ENCODE results near the gene SCLY.

SCLY gene

DNA sequence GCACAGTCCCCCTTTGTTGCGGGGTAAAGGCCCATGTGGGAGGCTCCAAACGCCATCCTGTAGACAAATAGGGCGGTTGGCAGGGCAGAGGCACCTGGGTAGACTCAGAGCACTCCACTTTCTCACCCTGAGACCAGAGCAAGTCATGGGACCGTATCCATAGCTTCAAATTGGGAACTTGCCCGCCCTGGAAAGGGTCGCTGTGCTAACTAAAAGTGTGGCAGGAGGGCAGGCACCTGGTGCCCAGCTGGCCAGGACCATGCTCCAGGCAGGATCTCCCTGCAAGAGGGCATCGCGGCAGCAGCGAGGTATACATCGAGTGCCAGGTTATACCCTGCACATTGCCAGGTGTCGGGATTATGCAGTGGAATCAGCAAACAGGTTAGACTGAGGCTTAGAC, 20.8 kb upstream of the SCLY start:
- H3K4me3 ChIP-seq (ENCODE audit: low read length) = no peak overlapping the region
- TF ChIP-seq, protein P1, sequence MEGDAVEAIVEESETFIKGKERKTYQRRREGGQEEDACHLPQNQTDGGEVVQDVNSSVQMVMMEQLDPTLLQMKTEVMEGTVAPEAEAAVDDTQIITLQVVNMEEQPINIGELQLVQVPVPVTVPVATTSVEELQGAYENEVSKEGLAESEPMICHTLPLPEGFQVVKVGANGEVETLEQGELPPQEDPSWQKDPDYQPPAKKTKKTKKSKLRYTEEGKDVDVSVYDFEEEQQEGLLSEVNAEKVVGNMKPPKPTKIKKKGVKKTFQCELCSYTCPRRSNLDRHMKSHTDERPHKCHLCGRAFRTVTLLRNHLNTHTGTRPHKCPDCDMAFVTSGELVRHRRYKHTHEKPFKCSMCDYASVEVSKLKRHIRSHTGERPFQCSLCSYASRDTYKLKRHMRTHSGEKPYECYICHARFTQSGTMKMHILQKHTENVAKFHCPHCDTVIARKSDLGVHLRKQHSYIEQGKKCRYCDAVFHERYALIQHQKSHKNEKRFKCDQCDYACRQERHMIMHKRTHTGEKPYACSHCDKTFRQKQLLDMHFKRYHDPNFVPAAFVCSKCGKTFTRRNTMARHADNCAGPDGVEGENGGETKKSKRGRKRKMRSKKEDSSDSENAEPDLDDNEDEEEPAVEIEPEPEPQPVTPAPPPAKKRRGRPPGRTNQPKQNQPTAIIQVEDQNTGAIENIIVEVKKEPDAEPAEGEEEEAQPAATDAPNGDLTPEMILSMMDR (conservative IDR thresholded peaks at IDR 0.05; ENCODE audit: low read length) = no peak
- DNase-seq (ENCODE audit: low read depth) = no peak

DNA sequence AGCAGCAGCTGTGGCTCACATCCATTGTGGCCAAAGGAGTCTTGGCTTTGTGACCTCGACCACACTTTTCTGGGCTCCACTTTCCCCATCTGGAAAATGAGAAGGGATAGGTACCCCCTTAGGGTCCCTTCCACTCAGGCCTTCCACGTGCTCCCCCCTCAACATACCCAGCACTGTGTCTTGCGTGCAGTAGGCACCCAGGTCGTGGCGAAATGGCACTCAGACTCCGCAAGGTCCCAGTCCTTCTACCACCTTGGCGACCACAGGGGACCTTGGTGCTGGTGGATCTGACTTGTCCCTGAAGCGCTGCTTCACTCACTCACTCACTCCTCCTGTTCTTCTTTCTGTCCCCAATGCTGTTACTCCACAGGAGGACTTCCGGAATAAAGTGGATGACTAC, 19.9 kb upstream of the SCLY start:
- no peak overlapping the region for H3K4me3 ChIP-seq (ENCODE audit: low read length)
- TF ChIP-seq, protein P1 (conservative IDR thresholded peaks at IDR 0.05; ENCODE audit: low read length) = no peak
- no peak for DNase-seq (ENCODE audit: low read depth)

DNA sequence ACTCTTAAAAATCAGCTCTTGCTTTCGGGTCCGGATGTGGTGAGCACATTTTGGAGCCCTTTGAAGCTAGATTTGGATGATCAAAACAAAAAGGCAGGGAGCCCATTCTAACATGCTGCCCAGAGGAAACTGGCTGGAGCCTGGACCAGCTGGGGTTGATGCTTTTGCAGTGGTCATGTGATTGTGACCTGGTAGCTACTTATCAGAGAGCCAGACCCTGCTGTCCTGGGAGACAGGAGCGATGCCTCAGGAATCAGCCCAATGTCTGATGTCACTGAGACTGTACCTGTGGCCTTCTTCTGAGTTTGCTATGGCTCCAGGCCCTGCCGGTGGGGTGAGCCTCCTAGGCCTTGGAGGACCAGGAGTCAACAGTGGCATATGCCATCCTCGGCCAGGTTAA, 18.7 kb upstream of the SCLY start:
- H3K4me3 ChIP-seq (ENCODE audit: low read length) = no peak overlapping the region
- DNase-seq (ENCODE audit: low read depth) = no peak
- TF ChIP-seq, protein P1 (conservative IDR thresholded peaks at IDR 0.05; ENCODE audit: low read length) = no peak

DNA sequence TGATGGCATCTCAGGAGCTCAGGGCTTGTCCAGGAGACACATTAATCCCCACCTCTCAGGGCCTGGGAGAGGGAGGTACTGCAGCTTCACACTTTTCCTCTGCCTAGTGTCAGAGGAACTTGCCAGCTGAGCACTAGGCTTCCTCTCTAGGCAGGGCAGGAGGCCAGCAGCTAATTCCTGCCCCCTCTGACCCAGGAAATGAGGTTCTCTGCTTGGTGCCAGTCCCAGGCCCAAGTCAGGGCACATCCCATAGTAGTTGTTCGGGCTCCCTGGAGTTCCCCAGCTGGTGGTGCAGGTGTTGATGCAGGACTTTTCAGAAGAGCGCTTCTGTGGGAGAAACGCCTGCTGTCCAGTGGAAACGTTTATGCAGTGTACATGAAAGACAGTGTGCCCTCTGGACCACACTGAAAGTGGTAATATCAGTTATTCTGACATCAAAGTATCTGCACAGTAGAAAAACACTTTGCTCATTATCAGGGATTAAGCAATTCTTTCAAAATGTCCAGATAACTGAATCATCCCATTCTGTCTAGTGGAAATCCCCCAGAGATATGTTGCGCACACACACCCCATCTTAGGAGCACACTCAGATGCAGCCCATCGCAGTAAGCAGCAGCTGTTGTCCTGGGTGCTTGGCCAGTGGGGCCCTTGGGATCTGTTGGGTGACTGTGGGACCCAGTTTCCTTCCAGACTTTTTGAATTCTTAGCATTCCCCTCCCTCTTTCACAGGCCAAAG, 17.8 kb upstream of the SCLY start:
- TF ChIP-seq, protein P1 (conservative IDR thresholded peaks at IDR 0.05; ENCODE audit: low read length) = no peak
- DNase-seq (ENCODE audit: low read depth) = no peak
- H3K4me3 ChIP-seq (ENCODE audit: low read length) = no peak overlapping the region

DNA sequence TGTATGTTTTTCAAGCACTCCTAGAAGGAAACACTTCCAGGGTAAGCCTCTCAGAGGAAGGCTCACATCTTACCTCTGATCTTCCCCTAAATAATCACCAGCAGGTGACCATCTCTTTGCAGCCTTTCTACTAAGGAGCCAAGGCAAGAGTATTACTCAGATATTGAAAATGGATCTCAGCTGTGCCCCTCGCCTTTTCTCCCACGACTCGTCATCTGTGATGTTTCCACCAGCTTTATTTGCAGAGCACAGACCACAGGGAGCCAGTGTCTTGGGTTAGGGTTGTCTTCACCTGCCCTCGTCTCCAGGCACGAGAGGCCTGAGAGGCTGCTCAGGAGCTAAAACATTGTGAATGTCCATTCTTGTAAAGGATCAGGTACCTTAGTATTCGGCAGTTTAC, 16.9 kb upstream of the SCLY start:
- TF ChIP-seq, protein P1 (conservative IDR thresholded peaks at IDR 0.05; ENCODE audit: low read length) = no peak
- DNase-seq (ENCODE audit: low read depth) = no peak
- no peak overlapping the region for H3K4me3 ChIP-seq (ENCODE audit: low read length)

DNA sequence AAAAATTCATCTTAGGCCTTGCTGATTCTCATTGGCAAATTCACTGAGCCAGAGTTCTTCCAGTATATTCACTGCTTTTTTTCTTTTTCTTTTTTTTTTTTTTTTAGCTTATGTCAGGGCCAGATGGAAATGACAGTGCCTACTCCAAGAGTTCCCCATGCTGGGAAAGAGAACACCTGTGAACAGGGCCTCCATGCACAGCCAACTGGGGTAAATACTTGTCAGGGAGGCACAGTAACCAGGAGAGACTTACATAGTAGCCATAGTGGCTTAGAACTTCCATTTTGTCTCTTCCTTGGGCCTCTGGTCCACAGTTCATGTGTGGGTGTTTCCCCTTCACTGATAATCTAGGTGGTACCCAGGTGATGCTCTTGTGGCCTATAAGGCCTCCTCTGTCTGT, 15.2 kb upstream of the SCLY start:
- DNase-seq (ENCODE audit: low read depth) = no peak
- TF ChIP-seq, protein P1 (conservative IDR thresholded peaks at IDR 0.05; ENCODE audit: low read length) = no peak

DNA sequence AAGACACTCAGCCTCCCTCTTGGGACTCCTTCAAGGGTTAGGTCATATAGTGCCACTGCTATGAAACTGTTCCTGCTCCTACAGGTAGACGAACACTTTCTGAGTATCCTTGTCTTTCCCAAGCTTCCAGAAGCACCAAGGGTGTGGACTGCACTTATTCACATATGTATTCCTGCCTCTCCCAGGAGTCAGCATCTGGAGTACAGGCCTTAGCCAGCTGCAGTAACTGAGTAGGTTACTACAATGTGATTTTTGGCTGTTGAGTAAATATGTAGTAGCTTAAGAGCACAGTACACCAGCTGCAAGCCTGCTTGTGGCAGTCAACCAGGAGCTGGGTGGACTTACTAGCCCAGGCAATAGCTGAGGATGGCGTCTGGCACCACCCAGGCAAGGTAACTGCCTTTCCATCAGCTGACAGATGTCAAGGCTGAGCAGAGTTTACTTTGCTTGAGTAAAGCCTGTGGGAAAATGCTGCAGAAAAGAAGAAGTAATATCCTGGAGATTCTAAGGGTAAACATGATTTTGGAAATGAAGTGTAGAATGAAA, 14.0 kb upstream of the SCLY start:
- H3K4me3 ChIP-seq (ENCODE audit: low read length) = no peak overlapping the region
- DNase-seq (ENCODE audit: low read depth) = no peak
- TF ChIP-seq, protein P1 (conservative IDR thresholded peaks at IDR 0.05; ENCODE audit: low read length) = no peak

More for the DNA sequence above, 15.2 kb upstream of the SCLY start:
- H3K4me3 ChIP-seq (ENCODE audit: low read length) = no peak overlapping the region
